HuH-7 (cell line): ENCODE results near the gene KRTAP10-5.
"Not testable (repeated sequence)": the region's sequence is repeated elsewhere in the genome, so short reads cannot be mapped to it uniquely, and the experiment has no call there.

Experiments
- DNase-seq: peaks from one replicate; pipeline ENCODE4 v3.0.0; 2011; ENCODE audit warnings: low spot score

The KRTAP10-5 gene

DNA sequence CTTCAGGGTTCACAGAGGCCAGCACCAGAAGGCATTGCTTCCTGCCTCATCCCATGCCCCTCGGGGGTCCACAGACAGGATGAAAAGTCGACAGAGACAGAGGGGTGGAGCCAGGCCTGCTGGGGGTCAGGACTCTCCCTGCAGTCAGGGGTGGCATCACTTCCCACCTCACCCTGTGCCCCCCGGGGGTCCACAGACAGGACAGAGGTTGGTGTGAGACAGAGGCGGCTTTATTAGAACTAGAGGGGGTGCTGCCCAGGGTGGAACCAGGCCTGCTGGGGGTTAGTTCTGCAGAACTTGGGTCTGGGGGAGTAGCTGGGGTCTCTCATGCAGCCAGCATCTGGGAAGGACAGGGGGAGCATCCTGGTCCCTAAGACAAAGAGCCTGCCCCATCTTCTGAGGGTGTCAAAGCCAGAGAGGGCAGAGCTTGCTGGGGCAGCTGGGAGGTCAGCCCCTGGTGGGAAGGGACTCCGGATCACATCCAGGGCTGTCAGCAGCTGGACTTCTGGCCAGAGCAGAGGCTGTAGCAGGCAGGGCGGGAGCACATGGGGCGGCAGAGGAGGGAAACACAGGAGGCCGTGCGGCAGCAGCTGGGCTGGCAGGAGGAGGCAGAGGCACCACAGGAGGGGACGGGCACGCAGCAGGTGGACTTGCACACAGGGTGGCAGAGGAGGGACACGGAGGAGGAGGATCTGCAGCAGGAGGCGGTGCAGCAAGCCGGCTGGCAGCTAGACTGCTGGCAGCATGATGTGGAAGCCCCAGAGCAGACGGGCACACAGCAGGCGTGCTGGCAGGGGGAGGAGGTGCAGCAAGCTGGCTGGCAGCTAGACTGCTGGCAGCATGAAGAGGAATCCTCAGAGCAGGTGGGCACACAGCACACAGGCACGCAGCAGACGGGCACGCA lies 10.7 kb upstream of the KRTAP10-5 start:
- not testable (repeated sequence) for DNase-seq

- no peak for DNase-seq
Measured at GRCh38 chr21:44590311-44590721, 9.9 kb upstream of the KRTAP10-5 start.

DNA sequence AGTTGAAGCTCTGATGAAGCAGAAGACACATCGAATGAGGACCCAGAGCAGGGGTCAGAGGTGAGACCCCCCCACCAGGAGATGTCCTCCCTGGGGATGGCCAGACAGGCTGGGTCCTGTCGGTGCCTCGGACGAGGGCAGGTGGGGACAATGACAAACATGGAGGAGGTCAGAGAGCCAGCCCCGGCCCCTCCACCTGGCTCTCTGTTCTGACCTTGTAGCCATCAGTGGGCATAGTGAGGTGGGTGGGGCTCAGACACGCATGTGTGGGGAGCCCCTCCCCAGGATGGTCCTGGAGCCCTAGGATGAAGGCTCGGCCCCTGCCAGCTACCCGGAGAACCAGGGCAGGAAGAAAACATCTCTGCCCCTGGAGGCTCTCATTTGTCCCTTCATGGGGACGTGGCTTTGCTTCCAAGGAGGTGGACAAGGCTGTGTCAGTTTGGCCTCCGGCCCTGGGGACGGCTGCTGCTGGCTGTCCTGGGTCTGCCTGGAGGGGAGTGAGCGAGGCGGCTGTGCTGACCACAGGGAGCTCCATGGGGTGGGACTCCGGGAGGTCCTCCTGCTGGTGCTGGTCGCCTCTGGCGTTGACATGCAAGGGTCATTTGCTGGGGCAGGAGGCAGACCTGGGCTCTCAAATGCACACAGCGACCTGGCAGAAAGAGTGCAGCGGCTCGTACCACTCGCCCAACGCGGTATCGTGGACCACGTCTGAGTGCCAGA lies 9.3 kb upstream of the KRTAP10-5 start:
- DNase-seq = no peak

DNA sequence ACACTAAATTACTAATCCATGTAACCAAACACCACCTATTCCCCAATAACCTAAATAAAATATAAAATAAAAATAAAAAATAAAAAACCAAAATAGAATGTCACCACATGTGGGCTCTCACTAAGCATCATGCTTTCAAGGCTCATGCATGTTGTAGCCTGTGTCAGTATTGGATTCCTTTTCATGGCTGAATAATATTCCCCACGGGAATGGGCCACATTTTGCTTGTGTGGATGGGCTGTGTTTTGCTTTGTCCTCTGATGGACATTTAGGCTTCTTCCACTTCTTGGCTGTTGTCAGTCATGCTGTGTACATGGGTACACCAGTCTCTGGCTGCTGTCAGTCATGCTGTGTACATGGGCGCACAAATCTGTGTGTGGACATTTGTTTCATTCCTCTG lies 8.7 kb upstream of the KRTAP10-5 start:
- no peak for DNase-seq

GRCh38 chr21:44585892-44586291 lies 5.5 kb upstream of the KRTAP10-5 start:
- no peak for DNase-seq

GRCh38 chr21:44583800-44584147 lies 3.4 kb upstream of the KRTAP10-5 start:
- no peak for DNase-seq

- no peak for DNase-seq
Measured at GRCh38 chr21:44583089-44583799, 2.8 kb upstream of the KRTAP10-5 start.

GRCh38 chr21:44582055-44582454 lies 1.7 kb upstream of the KRTAP10-5 start:
- DNase-seq = no peak

DNA sequence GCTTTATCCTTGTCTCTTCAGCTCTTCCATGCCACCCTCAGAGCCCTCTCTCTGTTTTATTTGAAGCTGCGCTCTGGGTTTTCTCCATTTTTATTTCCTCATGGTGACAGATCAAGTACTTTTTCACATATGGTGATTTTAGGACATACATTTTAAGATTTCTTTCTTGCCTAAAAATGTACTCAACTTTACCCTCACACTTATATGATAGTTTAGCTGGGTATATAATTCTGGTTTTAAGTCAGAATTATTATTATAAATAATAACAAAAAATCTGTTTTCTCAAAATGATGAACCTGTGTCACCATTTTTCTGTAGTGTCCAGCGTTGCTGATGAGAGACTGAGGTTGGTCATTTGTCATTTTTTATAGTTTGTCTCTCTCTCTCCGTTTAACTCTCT lies 754 bp upstream of the KRTAP10-5 start:
- DNase-seq = no peak

GRCh38 chr21:44579833-44580144 lies 615 bp downstream of the KRTAP10-5 start:
- no peak for DNase-seq

DNA sequence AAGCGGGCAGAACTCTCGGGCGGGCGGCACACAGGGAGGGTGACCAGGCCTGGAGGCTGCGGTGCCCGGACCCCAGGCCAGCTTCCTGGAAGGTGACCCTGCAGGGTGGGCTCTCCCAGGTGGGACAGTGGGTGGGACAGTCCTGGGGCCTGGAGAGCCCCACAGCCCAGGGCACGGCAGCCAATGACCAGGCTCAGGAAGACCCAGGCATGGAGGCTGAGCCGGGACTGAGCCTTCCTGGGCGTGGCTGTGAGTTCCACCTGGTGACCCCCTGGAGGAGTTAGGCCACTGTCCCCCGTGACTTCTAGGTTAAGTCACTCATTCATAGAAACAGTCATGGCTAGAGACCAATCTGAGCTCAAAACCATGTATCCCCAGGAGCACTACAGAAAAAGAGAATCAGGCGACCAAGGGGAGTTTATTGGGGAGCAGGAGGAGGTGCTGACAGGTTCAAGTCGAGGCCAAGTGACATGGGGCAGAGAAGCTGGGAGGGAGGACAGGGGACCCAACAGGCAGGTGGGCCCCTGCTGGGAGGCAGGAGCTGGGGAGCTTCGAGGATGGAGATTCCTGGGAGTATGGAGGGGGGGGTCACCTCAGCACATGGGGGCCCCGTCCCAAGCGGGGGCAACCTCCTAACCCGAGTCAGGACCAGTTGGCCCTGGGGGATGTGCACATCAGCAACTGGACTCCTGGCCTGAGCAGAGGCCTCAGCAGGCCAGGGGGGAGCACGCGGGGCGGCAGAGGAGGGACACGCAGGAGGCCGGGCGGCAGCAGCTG lies 1.2 kb downstream of the KRTAP10-5 start:
- DNase-seq = no peak

DNA sequence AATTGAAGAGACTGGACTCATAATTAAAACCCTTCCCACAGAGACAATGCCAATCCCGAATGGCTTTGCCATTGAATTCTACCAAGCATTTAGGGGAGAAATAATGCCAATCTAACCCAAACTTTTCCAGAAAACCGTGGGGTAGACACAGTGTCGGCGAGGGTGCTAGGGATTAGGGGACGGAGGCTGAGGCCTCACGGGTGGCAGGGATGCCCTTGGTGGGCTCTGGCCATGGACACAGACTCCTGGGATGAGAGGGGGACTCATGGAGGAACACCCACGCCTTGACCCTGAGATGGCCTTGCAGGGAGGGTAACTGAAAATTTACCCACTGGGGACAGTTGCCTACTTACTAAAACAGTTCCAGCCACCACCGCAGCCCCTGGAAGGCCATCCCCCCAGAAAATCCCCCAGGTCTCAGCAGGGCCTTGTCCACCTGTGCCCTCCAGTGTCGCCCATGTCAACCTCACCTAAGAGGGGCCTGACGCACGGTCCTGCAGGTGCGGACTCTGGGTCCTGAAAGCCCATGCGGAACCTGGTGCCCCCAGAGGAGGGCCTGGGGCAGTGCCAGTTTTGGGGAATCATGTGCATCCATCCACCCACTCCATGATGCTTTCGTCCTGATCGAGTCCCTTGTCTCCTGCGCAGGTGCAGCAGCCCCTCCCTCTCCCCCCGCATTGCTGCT lies 1.9 kb downstream of the KRTAP10-5 start:
- no peak for DNase-seq

DNA sequence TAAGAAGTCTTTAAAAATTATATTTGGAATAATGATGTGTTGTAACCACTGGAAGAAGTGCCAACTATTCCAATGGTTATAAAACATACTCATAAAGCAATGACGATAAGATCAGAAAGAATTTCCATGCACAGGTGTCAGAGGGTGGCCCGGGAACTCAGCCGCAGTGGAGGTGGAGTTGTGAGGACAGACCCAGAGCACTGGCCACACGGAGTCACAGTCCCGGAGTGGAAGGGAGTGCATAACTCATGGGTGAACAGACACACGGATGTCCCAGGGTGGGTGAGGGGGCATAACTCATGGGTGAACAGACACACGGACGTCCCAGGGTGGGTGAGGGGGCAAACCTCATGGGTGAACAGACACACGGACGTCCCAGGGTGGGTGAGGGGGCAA lies 4.4 kb downstream of the KRTAP10-5 start:
- DNase-seq = no peak

GRCh38 chr21:44575307-44576024 lies 4.9 kb downstream of the KRTAP10-5 start:
- DNase-seq = no peak

DNA sequence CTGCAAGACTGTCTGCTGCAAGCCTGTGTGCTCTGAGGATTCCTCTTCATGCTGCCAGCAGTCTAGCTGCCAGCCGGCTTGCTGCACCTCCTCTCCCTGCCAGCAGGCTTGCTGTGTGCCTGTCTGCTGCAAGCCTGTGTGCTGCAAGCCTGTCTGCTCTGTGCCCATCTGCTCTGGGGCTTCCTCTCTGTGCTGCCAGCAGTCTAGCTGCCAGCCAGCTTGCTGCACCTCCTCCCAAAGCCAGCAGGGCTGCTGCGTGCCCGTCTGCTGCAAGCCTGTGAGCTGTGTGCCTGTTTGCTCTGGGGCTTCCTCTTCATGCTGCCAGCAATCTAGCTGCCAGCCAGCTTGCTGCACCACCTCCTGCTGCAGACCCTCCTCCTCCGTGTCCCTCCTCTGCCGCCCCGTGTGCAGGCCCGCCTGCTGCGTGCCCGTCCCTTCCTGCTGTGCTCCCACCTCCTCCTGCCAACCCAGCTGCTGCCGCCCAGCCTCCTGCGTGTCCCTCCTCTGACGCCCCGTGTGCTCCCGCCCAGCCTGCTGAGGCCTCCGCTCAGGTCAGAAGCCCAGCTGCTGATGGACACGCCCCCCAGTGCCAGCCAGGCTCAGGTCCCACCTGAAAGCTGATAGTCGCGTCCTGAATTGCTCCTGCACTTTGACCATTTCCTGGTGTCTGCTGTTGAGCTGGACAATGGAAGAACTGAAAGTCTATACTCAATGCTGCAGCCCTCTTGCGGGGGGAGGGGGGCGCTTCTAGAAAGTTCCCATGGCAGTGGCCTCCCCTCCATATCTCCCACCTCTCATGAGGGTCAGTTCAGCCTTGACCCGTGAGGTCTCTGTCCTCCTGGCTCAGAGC lies 5.7 kb downstream of the KRTAP10-5 start:
- DNase-seq = peak; percentile 90

GRCh38 chr21:44573630-44574456 lies 6.6 kb downstream of the KRTAP10-5 start, which contains the start of gene KRTAP10-4:
Gene KRTAP10-4, plus strand, starts transcription at chr21:44573729. Its CDS starts 30 bp downstream, at chr21:44573759.
- DNase-seq = not testable (repeated sequence)

GRCh38 chr21:44572959-44573583 lies 7.3 kb downstream of the KRTAP10-5 start:
- DNase-seq = no peak
